GM19452 (cell line): ENCODE measurements around the gene RANBP10.

Experiments used
- ATAC-seq: cut with Tn5 transposase; IDR thresholded peaks from one replicate; pipeline ENCODE4 v1.9.1; 2021; ENCODE audit not compliant: unreplicated experiment

RANBP10 gene

DNA sequence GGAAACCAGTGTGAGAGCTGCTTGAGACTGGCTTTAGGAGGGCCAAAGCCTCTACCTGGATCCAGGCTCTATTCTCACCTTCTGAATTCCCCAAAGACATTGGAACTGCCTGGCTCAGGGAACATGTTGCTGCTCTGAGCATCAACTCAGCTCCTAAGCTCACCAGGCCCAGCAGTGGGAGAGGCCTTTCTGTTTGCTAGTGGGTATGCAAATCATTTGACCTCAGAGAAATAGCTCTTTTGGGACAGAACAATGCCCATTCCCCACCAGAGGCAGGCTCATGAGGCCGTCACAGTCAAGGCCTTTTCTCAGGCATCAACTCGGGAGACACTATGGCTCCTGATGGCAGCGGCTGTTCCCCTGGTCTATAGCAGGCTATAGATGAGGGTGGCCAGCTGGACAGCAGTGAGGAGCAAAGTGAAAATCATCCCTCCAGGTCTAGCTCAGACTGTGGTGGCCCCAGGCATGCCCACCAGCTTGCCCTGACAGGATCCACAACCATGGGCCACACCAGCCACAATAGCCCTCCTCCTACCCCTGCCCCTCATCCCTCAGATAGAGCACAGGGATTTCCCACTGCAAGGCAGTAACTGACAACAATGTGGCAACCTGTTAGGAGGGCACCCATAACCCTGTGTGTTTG, 56.8 kb downstream of the RANBP10 start:
- ATAC-seq = no peak

DNA sequence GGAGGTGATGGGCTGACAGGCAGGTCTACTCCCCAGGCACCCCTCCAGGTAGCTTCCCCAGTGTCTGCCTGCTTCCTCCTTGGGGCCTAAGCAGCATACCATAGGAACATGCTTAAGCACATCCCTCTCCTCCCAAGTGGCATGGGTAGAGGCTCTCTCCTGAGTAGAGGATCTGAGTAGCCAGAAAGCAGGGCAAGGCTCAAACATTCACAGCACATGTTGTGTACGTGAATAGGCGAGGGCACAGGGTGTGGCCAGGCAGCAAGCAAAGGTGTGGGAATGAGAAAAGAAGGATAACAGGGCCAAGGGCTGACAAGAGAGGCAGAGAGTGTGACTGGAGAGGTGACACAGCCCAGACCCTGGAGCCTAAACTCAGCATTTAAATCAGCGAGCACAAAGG, 57.5 kb downstream of the RANBP10 start:
- no peak for ATAC-seq

DNA sequence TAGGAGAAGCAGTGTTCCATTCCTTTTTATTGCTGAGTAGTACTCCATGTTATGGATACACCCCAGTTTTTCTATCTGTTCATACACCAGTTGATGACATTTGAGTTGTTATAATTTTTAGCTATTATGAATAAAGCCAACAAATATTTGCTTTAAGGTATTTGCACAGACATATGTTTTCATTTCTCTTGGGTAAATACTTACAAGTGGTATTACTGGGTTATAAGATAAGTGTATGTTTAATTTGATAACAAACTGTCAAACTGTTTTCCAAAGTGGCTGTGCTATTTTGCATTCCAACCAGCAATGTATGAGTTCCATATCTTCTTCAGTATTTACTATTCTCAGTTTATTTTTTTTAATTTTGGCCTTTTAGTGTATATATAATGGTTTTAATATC, 59.5 kb downstream of the RANBP10 start:
- no peak for ATAC-seq

DNA sequence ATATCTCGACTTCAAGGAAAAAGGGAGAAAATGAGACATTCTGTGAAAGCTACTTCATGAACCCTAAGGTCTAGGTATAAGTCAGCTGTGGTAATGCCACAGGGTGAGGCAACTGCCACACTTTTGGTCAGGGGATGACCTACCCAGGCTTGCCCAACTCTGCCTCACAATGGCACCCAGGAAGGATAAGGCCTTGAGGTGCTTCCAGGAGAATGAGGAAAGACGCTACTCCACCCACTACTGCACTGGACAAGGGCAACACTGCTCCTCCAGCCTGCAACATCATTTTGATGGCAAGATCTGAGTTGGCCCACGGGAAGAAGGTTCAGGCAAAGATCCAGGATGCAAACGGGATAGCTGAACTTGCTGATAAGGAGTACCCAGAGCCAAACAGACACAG, 65.2 kb downstream of the RANBP10 start:
- no peak for ATAC-seq

DNA sequence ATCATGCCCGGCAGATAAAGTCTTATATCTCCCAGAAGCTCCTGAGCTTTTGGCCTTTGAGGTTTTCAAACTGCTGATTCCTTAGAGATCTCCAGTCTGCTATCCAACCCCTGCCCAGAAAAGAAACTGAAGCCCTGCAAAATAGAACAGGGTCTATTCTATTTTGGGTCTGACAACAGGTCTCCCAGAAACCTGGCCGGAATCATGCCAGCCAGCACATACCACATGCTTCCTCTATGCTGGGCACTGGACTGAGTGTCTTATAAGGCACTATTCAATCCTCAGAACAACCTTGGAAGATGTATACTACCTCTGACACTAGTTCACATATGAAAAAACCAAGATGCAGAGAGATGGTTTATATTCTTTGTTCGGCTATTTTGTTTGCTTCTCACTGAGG, 66.0 kb downstream of the RANBP10 start:
- no peak for ATAC-seq

DNA sequence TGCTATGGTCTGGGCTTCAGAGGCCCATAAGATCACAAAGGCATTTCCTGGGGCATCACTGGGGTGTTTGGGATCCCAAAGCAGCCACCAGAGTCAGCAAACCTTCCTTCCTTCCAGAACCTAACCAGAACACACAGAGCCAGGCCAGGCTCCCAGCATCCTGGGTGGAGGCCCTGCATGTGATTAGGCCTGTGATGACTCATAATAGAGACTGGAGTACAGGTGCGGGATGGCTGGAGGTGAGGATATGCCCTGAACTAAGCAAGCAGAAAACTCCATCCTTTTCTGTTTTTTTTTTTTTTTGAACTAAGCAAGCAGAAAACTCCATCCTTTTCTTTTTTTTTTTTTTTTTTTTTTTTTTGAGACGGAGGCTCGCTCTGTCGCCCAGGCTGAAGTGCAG, 69.5 kb downstream of the RANBP10 start:
- no peak for ATAC-seq

DNA sequence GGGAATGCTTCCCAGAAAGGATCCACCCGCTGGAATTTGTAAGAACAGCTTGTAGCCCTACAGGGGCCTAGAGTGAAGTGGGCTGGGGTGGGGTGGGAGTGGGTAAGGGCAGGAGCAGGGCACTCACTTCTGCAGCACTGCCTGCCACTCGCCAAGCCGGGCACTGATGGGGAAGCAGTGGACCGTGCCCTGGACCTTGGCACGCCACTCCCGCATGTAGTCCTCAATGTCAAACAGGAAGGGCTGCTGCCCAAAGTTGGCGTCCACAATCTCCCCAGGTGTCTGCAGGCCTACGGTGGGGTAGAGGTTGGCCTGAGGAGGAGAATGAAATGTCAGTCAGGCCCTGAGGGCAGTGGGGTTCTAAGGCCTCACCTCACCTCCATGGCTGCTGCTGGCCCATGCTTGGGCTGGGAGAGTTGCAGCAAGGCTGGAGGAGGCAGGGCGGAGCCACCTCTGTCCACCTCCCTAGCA, 71.6 kb downstream of the RANBP10 start:
- no peak for ATAC-seq

DNA sequence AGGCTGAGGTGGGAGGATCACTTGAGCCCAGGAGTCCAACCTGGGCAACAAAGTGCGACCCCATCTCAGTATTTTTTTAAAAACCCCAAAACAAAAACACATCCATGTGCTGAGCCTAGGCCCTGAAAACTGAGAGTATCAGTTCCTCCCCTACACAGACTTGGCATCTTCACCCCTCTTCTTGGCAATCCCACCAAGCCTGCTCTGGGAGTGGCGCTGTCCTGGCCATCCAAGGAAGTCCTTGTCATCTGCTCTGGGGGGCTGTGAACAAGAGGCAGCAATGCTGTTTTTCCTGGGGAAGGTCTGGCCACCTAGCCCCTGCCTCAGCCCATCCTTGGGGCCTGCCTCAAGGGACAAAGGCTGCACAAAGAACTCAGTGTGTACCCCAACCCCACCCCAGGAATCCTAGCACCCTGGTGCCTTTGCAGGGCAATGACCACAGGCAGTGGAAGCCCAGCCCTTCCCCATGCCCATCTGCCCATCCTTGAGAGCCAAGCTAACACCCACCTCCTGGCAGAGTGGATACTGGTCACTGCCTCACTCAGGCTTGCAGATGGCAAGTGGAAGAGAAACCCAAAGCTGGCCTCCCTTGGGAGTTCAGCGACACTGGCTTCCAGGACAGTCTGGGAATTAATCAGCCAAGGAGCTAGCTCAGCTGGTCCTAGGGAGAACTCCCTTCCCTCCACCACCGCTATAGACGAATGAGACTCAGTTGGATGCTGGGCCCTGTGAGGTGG, 72.5 kb downstream of the RANBP10 start:
- no peak for ATAC-seq

DNA sequence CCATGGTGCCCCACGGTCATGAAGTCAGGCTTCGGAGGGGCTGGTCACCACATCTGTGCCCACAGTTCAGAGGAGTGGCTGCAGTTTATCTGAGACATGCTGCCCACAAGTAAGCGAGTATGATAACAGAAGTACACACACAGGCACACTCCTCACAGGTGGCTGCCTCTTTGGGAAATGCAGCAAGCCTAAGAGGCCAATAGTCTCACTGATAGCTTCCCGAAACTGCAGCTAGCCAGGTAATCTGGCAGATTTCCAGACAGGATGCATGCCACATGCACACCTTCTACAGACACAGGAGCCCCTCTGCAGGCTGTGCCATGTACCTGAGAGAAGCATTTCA, 74.6 kb downstream of the RANBP10 start:
- ATAC-seq = no peak

DNA sequence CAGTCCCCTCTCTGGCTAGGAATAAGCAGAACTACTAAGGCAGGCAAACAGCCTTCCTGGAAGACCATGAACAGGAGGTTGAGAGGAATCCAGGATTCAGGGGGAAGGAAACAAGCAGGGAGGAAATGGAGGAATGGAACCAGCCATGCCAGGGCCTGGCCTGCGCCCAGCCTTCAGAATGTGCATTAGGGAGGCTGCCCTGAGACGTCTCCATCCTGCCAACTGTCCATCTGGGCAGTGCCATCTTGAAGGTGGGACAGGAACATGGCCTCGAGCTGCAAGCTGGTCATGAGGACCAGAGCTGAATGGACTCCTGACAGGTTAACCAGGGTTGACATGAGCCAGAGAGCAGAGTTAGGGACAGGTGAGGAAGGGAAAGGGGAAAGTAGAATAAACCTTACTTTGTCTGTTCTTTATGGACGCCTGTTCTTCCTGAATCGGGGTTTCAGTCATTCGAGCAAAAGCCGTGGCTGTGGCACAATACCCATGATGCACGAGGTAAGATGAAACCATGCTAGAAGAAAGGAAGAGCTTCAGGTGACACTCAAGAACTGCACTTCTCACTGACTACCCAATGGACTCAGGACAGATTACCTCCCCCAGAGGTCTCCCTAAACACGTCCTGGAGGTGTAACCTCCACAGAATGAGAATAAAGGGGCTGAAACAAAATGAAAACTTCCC, 75.1 kb downstream of the RANBP10 start:
- ATAC-seq = no peak

DNA sequence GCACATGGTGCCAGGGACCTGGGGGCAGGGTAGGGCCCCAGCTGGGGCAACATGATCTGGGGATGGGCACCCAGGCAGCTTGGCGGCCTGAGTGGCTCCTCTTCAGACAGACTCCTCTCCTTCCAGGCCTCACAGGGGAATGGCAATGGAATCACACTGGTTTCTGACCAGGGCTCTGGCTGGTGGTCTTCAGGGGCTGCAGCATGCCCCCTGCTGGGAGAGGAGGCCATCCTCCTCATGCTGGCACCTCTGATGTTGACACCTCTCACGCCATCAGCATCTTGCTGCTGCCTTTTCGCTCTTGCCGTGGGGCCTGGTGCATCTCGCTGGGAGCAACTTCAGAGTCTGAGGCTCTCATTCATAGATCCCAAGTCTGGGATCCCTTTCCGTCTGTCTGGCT, 76.0 kb downstream of the RANBP10 start:
- no peak for ATAC-seq

DNA sequence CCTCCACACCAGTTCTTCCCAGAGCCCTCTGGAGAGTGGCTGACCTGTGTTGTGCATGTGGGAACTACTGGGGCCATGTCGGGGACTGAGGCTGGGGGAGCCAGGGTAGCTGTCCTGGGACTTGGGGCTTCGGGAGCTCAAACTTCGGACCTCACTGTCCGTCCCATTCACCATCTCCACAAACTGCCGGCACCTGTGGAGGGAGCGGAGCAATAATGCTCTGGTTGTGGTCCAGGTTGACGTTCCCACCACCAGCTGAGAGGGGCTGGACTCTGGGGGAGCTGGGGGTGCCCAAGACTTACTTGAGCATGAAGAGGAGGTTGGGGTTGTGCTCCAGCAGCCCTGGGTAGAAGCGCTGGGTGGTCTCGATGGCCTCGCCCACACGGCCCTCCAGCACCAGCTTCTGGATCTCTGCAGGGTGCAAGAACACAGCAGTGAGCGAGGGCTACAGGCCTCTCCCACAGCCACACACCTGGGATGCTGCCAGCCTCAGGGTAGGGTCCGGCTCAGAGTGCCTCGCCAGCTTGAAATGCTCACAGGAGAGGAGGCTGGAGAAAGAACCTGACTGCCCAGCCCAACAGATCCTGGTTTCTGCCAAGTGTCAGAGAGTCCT, 76.6 kb downstream of the RANBP10 start:
- no peak for ATAC-seq

DNA sequence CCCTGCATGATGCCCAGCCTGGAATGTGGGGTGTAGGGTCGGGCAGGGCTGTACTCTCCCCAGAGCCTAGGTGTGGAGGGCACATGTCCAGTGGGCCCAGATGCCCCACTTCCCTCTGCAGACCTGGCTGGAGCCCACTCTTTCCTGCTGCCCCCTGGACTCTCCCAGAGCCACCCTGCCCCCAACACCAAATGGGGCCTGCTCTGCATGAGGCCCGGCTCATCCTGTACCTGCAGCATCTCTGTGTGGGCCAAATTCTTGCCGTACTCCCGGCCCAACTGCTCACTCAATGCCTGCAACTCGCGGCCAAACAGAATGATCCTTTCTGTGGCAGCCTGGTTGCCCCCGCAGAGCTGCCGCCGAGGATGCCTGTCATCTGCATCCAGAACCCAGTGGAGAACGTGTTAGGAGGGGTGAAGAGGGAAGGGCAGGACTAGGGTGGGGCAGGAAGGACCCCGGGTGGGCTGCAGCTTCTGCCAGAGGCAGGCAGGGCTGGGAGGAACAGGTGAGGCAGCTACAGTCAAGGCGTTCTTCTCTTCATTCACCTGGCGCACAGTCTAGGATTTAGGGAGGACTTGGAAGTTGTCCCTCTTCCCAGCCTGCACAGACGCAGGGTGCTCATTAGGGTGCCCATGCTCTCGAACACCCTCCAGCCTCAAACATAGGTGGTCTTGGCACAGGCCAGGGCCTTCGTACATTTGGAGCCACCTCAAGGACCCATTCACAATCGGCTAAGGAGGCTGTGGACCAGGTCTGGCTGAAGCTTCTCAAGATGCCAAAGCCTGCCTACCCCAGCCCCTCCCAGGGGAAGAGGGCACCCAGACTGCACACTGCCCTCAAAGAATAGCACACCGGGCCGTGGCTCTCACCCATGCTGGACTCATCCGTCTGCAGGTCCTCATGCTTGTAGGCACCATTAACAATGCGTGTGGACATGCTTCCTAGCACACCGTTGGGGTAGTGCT, 78.6 kb downstream of the RANBP10 start:
- no peak for ATAC-seq

DNA sequence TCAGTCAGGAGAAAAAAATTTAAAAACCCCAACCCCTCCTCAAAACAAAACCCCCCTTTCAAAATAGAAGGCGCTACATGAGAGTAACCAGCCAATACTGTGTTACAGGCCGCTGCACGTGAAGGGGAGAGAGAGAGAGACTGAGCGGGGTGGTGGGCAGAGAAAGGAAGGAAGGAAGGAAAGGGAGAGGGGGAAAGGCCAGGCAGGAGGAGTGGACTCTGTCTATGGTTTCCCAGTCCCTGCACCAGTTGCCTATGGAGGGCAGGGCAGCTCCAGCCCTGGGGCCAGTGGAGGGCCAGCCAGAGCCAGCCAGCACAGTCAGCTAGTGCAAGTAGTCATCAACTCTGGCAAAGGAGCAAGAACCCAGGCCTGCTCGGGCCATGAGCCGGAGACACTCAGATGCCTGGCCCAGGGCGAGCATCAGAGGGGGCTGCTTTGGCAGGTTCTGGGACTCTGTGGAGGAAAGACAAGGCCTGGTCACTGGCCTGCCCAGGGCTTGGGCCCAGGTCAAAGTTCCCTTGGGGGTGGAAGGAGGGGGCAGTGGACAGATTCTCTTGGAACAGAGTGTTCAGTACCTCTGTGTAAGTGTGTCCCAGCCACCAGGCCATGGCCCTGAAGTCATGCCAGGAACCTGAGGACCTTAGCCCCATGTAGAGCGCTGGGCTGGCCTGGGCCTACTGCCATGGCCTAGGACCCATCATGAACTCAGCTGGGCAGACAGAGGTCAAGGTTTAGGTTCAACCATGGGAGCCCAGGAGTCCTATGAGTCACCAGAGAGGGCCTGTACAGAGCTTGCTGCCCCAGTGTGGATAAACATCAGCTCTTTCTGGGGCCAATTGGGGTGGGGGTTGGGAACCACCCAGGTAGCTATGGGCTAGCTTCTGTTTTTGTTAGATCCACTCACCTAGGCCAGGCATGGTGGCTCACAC, 80.0 kb downstream of the RANBP10 start:
- no peak for ATAC-seq

DNA sequence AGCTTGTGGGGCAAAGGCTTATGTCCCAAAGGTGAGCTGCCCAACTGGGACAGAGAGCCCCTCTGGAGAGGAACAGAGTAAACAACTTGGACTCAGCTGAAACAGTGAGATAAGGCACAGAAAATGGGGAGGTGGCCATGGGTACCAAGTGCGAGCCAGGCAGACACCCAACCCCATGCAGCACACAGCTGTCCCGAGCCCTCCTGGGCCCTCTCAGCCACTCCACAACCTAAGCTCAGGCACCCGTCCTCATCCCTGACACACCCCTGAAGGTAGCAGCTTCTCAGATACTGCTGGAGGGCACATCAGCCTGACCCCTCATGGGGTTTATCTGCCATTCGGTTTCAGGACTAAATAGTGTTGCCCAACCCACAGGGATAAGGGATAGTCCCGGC, 82.5 kb downstream of the RANBP10 start:
- no peak for ATAC-seq

DNA sequence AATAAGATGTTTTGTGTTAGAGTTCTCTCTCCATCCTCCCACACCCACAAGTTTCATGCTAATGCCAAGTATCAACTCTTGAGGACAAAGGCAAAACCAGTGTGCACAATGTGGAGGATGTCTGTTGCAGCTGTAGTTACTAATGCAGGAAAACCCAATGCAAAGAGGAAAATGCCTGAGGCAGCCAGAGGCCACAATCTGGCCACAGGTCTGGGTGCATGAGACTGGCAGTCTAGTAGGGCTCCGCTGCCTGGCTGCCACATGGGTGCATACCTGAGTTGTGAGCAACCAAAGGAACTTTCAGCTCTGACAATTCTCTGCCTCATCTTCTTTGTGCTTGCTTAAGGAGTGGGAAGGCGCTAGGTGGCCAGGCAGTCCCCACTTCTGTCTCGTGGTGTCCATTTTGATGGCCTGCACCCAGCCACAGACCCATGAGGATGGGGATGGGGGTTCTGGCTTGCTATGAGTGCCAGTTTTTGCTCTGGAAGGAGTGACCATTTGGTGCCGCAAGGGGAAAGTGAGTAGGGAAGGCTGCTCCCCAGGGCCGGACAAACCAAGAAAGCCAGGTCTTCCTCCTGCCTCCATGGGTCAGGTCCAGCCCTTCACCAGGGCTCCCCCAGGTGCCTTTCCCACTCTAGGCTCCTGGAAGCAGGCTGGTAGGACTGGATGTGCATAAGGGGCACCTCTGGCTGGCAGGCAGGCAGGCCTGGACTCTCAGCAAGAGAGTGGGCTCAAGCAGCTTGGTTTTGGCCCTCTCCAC, 83.0 kb downstream of the RANBP10 start:
- no peak for ATAC-seq

DNA sequence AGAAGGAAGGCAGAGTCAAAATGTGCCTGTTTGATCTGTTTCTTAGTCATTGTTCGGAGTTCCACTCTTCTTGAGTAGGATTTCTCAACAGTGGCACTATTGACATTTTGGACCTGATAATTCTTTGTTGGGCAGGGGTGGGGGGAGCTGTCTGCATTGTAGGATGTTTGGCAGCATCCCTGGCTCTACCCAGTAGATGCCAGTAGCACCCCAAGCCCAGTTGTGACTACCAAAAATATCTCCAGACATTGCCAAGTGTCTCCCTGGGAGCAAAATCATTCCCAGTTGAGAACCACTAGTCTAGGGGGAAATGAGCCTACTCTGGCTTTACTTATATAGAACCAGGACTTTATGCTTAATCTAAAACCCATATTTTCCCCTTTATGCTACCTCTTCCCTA, 86.1 kb downstream of the RANBP10 start:
- no peak for ATAC-seq

DNA sequence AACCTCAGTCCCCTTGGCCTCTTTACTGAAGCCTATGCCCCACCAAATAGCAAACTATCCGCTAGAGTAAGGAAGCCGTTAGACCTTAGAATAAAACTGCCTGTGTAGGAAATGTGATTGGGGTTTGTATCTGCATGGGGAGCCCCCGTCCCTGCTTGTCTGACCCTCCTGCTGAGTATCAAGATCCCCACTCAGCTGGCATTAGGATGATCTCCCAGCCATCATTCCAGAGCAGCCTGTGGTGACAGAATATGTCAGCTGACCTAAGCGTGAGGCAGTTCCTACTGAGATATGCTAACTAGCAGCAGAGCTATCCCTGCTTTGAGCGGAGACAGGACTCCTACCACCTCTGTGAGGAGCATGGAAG, 86.6 kb downstream of the RANBP10 start:
- ATAC-seq = no peak
